DOHH2 (cell line): ENCODE data around the gene SLC35E3.

Source experiments
- EZH2phosphoT487 ChIP-seq: fragments of 200-600 bp; sonication (generic); IDR thresholded peaks from 2 replicates; pipeline ENCODE4 v1.6.1; 2017; ENCODE audit warnings: borderline replicate concordance, mild to moderate bottlenecking, antibody characterized with exemption, low read length, moderate library complexity, mixed read lengths
- TF ChIP-seq, protein P1 (sequence below): fragments of 200-600 bp; sonication (generic); IDR thresholded peaks from one replicate; pipeline ENCODE4 v1.5.1; 2014; ENCODE audit warnings: antibody characterized with exemption, mild to moderate bottlenecking, low read depth, low read length; ENCODE audit not compliant: poor library complexity, severe bottlenecking

DNA sequence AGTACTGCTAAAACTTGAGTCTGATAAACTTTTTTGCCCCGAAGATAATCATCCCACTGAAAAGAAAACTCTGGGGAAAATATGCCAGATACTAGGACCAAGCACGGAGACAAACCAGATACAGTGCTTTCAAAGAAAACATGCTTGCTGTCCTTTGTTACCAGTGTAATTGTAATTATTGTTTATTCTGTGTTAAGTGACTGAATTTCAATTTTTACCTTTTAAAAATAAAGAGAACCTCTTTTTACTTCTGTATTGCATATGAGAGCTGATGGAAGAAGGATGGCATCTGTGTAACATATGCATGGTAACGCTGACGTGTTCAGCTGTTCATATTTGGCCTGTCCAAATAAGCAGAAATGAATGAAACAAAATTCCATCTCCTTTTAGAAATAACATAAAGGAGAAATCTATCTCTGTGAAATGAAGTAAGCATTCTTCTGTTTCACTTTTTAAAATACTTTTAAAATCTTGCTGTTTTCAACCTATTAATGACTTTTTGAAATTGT is 22.5 kb downstream of the SLC35E3 start:
- TF ChIP-seq, protein P1, sequence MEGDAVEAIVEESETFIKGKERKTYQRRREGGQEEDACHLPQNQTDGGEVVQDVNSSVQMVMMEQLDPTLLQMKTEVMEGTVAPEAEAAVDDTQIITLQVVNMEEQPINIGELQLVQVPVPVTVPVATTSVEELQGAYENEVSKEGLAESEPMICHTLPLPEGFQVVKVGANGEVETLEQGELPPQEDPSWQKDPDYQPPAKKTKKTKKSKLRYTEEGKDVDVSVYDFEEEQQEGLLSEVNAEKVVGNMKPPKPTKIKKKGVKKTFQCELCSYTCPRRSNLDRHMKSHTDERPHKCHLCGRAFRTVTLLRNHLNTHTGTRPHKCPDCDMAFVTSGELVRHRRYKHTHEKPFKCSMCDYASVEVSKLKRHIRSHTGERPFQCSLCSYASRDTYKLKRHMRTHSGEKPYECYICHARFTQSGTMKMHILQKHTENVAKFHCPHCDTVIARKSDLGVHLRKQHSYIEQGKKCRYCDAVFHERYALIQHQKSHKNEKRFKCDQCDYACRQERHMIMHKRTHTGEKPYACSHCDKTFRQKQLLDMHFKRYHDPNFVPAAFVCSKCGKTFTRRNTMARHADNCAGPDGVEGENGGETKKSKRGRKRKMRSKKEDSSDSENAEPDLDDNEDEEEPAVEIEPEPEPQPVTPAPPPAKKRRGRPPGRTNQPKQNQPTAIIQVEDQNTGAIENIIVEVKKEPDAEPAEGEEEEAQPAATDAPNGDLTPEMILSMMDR = no peak
- TF ChIP-seq EZH2phosphoT487 = no peak
